ENCODE measurements around the gene GALNT1.

DNA sequence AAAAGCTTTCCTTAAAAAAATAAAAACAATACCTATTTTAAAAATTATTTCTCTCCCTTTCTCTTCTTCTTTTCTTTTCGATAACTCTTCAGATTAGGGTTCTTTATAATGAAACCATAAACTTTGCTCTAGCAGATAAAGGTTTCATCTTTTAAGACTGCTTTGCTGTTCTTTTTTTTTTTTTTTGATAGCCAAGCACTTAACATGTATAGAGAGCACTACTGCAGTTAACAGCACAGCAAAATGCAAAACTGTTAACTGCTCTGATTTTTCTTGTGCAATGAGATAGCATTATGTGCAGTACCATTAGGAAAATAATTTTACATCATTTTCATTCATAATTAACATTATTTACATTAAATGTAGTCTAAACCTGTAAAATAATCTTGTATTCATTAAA, 36.3 kb downstream of the GALNT1 start:
- TF ChIP-seq CTCF (optimal IDR thresholded peaks at IDR 0.05 in 1 of 3, IDR thresholded peaks at IDR 0.05 in 1 of 3, conservative IDR thresholded peaks at IDR 0.05 in 1 of 3; ENCODE audit: extremely low read depth in 1 of 3, insufficient read depth in 2 of 3, low read length in 3 of 3) (no peak), EZH2 (IDR thresholded peaks at IDR 0.05; ENCODE audit: low read length) (no peak)

Data from keratinocyte (primary cell).